HG02981 (cell line): ENCODE results near the gene ACAP2.

Source experiments
- ATAC-seq: cut with Tn5 transposase; IDR thresholded peaks from one replicate; pipeline ENCODE4 v1.9.1; 2021; ENCODE audit warnings: mild to moderate bottlenecking, moderate library complexity; ENCODE audit not compliant: unreplicated experiment

ACAP2 gene

DNA sequence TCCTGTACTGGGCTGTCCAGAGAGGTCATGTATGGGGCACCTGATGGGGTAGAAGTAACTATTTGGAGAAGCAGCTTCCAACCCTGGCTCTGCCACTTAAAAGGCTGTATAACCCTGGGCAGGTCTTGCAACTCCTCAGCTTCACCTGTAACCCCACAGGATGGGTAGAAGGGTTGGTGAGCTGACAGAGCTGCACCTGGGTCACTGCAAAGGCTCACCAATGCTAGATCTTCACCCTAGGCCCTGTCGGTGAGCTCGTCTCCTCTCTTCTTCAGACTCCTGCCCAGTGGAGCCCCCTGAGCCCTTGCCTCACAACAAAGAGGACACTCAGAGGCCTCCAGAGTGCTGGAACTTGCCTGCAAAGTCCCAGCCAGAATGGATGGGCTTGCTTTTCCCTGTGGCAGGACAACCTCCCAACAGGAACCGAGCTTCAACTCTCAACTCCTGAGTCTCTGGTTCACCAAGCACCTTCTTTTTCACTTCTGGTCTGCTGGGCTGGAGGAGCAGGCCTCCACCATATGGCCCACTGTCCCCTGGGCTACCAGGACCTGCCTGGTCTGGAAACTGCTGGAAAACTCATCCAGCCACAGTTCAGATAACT, 217.7 kb downstream of the ACAP2 start:
- no peak for ATAC-seq
